ENCODE results near the gene PARP15. TPM values are rescaled to one million over a fixed set of nuclear protein-coding genes. Genes with fewer than 3 reads are reported as not detected.

PARP15 gene
- total RNA-seq, 1 experiment from 2014 or later: 0.07 TPM

DNA sequence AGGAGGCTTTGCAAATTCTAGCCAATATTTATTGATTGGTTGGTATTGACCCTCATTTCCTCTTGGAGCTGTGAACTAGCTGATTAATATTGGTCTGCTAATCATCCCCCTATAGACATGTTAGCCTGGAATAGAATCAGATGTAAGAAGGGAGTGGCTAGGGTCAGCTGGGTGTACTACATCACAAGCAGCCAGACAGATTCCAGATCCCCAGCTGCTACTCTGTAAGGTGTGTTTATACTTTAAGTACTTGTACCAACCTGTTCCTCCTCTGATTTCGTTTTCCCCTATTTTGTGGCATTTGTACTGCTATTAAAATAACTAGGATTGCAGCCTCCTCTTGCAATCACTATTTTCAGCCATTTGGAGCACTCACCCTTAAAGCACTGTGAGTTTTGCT is 49.9 kb downstream of the PARP15 start:
- DNase-seq: no peak
- no peaks in the 10 kb centered on the region for H3K36me3 Mint-ChIP-seq (ENCODE audit: insufficient read depth, unreplicated experiment)
- TF ChIP-seq, protein P1, sequence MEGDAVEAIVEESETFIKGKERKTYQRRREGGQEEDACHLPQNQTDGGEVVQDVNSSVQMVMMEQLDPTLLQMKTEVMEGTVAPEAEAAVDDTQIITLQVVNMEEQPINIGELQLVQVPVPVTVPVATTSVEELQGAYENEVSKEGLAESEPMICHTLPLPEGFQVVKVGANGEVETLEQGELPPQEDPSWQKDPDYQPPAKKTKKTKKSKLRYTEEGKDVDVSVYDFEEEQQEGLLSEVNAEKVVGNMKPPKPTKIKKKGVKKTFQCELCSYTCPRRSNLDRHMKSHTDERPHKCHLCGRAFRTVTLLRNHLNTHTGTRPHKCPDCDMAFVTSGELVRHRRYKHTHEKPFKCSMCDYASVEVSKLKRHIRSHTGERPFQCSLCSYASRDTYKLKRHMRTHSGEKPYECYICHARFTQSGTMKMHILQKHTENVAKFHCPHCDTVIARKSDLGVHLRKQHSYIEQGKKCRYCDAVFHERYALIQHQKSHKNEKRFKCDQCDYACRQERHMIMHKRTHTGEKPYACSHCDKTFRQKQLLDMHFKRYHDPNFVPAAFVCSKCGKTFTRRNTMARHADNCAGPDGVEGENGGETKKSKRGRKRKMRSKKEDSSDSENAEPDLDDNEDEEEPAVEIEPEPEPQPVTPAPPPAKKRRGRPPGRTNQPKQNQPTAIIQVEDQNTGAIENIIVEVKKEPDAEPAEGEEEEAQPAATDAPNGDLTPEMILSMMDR (IDR thresholded peaks at IDR 0.05; ENCODE audit: insufficient read depth in 1 of 2, low read depth in 1 of 2, low read length in 1 of 2, severe bottlenecking in 1 of 2, unreplicated experiment in 1 of 2): no peak
- H3K27me3 Mint-ChIP-seq (ENCODE audit: insufficient read depth, unreplicated experiment): no peaks in the 10 kb centered on the region
- no peaks in the 10 kb centered on the region for H3K36me3 ChIP-seq (ENCODE audit: control insufficient read depth, insufficient read depth, low read length)
- H3K27me3 ChIP-seq (replicated peaks; ENCODE audit: control insufficient read depth, insufficient read depth, low read length): no peaks in the 10 kb centered on the region
- BruUV-seq (replicated peaks): no TSS peak
- H3K27ac Mint-ChIP-seq (ENCODE audit: unreplicated experiment): no peak overlapping the region
- no peak overlapping the region for H3K4me3 ChIP-seq (ENCODE audit: low read depth, low read length)
- CTCF ChIA-PET: no interaction called here
- H3K9me3 ChIP-seq: no peaks in the 10 kb centered on the region
- H3K4me1 ChIP-seq: no peaks in the 10 kb centered on the region
- intact Hi-C loops (cut with micrococcal nuclease; ENCODE audit: unreplicated experiment): no loop called here
- POLR2A ChIA-PET: no interaction called here
- H3K9me3 Mint-ChIP-seq (ENCODE audit: unreplicated experiment): no peaks in the 10 kb centered on the region
- H3K4me1 Mint-ChIP-seq (ENCODE audit: low read depth, unreplicated experiment): no peaks in the 10 kb centered on the region
- no peak overlapping the region for H3K4me3 Mint-ChIP-seq (ENCODE audit: unreplicated experiment)

DNA sequence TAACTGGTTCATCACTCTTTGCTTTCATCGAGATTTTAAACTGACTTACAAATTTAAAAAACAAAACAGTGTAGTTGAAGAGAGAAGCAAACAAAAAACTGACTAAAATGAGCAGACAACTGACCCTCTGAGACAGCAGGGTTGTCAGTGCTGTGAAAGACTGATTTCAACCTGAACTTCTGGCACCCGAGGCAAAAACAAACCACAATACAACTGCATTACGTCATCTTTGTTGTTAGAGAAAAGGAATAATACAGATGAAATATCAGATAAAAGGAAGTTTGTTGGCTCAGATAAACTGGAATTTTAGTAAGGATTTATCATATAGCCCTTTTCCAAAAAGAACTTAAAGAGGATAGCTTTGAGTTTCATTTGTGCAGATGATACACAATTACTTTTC is 51.1 kb downstream of the PARP15 start:
- BruUV-seq (replicated peaks): no TSS peak
- CTCF ChIA-PET: no interaction called here
- Mint-ChIP-seq H3K9me3 (ENCODE audit: unreplicated experiment) (no peaks in the 10 kb centered on the region), H3K27ac (ENCODE audit: unreplicated experiment) (no peak overlapping the region), H3K36me3 (ENCODE audit: insufficient read depth, unreplicated experiment) (no peaks in the 10 kb centered on the region), H3K4me1 (ENCODE audit: low read depth, unreplicated experiment) (no peaks in the 10 kb centered on the region), H3K4me3 (ENCODE audit: unreplicated experiment) (no peak overlapping the region), H3K27me3 (ENCODE audit: insufficient read depth, unreplicated experiment) (no peaks in the 10 kb centered on the region)
- Histone ChIP-seq H3K36me3 (ENCODE audit: control insufficient read depth, insufficient read depth, low read length) (no peaks in the 10 kb centered on the region), H3K4me3 (ENCODE audit: low read depth, low read length) (no peak overlapping the region), H3K9me3 (no peaks in the 10 kb centered on the region), H3K4me1 (no peaks in the 10 kb centered on the region), H3K27me3 (replicated peaks; ENCODE audit: control insufficient read depth, insufficient read depth, low read length) (no peaks in the 10 kb centered on the region)
- TF ChIP-seq, protein P1 (IDR thresholded peaks at IDR 0.05; ENCODE audit: insufficient read depth in 1 of 2, low read depth in 1 of 2, low read length in 1 of 2, severe bottlenecking in 1 of 2, unreplicated experiment in 1 of 2): no peak
- intact Hi-C loops (cut with micrococcal nuclease; ENCODE audit: unreplicated experiment): no loop called here
- no peak for DNase-seq
- POLR2A ChIA-PET: no interaction called here

DNA sequence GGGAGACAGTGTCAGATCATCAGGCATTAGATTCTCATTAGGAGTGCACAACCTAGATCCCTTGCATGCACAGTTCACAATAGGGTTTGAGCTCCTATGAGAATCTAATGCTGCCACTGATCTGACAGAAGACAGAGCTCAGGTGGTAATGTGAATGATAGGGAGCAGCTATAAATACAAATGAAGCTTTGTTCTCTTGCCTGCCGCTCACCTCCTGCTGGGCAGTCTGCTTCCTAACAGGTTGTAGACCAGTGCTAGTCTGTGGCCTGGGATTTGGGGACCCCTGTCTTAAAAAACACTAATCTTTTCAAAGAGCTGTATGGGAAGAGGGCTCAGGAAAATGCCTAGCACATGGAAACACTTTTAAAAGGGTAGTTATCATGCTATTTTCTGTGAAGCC is 52.3 kb downstream of the PARP15 start:
- Mint-ChIP-seq H3K9me3 (ENCODE audit: unreplicated experiment) (no peaks in the 10 kb centered on the region), H3K4me3 (ENCODE audit: unreplicated experiment) (no peak overlapping the region), H3K4me1 (ENCODE audit: low read depth, unreplicated experiment) (no peaks in the 10 kb centered on the region), H3K27me3 (ENCODE audit: insufficient read depth, unreplicated experiment) (no peaks in the 10 kb centered on the region), H3K27ac (ENCODE audit: unreplicated experiment) (no peak overlapping the region), H3K36me3 (ENCODE audit: insufficient read depth, unreplicated experiment) (no peaks in the 10 kb centered on the region)
- CTCF ChIA-PET: no interaction called here
- Histone ChIP-seq H3K36me3 (ENCODE audit: control insufficient read depth, insufficient read depth, low read length) (no peaks in the 10 kb centered on the region), H3K27me3 (replicated peaks; ENCODE audit: control insufficient read depth, insufficient read depth, low read length) (no peaks in the 10 kb centered on the region), H3K4me1 (no peaks in the 10 kb centered on the region), H3K4me3 (ENCODE audit: low read depth, low read length) (no peak overlapping the region), H3K9me3 (no peaks in the 10 kb centered on the region)
- intact Hi-C loops (cut with micrococcal nuclease; ENCODE audit: unreplicated experiment): no loop called here
- TF ChIP-seq, protein P1 (IDR thresholded peaks at IDR 0.05; ENCODE audit: insufficient read depth in 1 of 2, low read depth in 1 of 2, low read length in 1 of 2, severe bottlenecking in 1 of 2, unreplicated experiment in 1 of 2): no peak
- no TSS peak for BruUV-seq (replicated peaks)
- POLR2A ChIA-PET: no interaction called here
- no peak for DNase-seq
